ENCODE data around the gene CNIH2. TPM values are rescaled to one million over a fixed set of nuclear protein-coding genes. Genes with fewer than 3 reads are reported as not detected.
A peak's percentile ranks its signal among the peaks of the same experiment; 100 is the strongest.

Gene CNIH2
- total and polyA plus RNA-seq, 2 of the 13 experiments (the other 11 are each of a cell fraction or from before 2014, with no cell fraction given), result 0.60 to 0.69 TPM

DNA sequence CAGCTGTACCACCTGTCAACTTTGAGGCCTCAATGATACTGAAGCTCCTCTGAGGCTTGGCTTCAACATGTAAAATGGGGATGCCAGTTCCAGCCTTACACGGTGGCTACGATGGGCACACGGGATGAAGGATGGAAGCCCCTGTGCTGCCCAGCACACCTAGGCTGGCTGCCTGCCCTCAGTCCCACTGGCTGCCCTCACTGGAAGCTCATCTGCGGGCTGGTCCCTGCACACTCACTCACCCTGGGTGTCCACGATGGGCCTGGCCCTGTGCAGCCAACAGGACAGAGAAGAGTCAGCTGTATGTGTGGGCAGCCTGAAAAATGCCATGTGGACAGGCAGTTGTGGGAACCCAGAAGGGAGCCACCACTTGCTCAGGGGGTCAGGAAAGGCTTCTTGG is 8.7 kb downstream of the CNIH2 start:
- Histone ChIP-seq H2AFZ (ENCODE audit: low read length) (no peak overlapping the region), H3K4me3 (replicated peaks in 1 of 3; ENCODE audit: insufficient read depth in 1 of 3, low read depth in 2 of 3, low read length in 3 of 3) (0 out of 6 replicates have a peak overlapping the region, but pooled peaks of 1 of the 3 experiments have one; percentile 95), H3K27me3 (ENCODE audit: control insufficient read depth in 1 of 2, insufficient read depth in 2 of 2, low read length in 2 of 2) (peaks cover 0 to 6% of the 10 kb centered on the region in 2 experiments; a peak in 1 of 5 replicates), H3K4me2 (ENCODE audit: low read depth, low read length) (peak overlapping the region; percentile 94; the same call in 1 of the 2 replicates), H3K9ac (ENCODE audit: insufficient read depth, low read depth, low read length) (no peak overlapping the region), H4K20me1 (ENCODE audit: insufficient read depth, low read length) (peaks cover 4% of the 10 kb centered on the region), H3K79me2 (ENCODE audit: insufficient read depth, low read length) (peaks cover 29% of the 10 kb centered on the region), H3K4me1 (ENCODE audit: insufficient read depth, low read length) (peaks cover 57% of the 10 kb centered on the region), H3K9me3 (ENCODE audit: low read length) (no peaks in the 10 kb centered on the region), H3K36me3 (replicated peaks in 1 of 2; ENCODE audit: control insufficient read depth in 1 of 2, insufficient read depth in 2 of 2, low read length in 2 of 2) (peaks cover 5 to 23% of the 10 kb centered on the region in 2 experiments; a peak in 4 of 5 replicates), H3K27ac (ENCODE audit: extremely low read length, insufficient read depth, low read length) (no peak overlapping the region)
- WGBS (ENCODE audit: low lambda C conversion rate), result 100% methylated on average over 1 of the region's 5 CpGs
- POLR2A ChIA-PET, result interaction anchor here (5.7 kb wide), 1 partner anchor 25 kb away, joined by 121 read pairs; no protein-coding TSS in a partner anchor
- ATAC-seq (no peak), DNase-seq (ENCODE audit: low spot score) (no peak), FAIRE-seq (no peak)
- no TSS peak for BruUV-seq (replicated peaks)
- TF ChIP-seq AGO2 (optimal IDR thresholded peaks at IDR 0.05; ENCODE audit: low read depth, low read length) (peak; percentile 31), ZNF17 (CRISPR knock-in tag; IDR thresholded peaks at IDR 0.05) (no peak)
- intact Hi-C loops (cut with micrococcal nuclease; ENCODE audit: unreplicated experiment) (no loop called here), in situ Hi-C loops (cut with HindIII; ENCODE audit: extremely low pct_ligation_motif_present, low pct_unique_long_range_greater_than_20kb) (no loop called here)
- CTCF ChIA-PET (ENCODE audit: low intra/inter-chr PET ratio, low total read pairs), result no interaction called here

DNA sequence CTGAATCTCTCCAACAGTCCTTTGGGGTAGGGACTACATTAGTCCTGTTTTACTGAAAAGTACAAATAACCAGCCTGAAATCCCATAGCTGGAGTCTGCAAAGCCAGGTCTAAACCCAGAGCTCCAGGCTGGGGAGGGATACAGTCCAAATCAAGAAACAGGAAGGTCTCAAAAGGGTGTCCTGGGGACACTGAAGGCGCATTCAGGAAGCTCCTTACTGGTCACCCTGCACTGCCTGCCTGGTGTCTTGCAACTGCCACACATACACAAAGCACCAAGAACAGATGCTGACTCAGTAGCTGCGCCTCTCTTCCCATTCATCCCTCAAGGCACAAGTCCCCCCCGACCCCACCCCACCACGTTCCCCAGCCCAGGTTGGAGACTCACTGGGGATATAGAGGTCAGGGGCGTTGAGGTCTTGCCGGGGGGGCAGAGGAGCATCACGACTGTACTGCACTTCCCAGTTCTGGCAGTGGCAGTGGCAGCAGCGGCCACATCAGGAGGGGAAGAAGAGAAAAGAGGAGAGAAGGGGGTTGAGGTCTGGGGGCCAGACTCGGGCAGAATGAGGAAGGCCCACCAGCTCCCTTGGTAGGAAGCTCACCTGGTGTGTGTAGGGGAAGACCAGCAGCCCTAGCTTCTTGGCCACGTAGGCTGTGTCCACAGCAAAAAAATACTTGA is 9.4 kb downstream of the CNIH2 start:
- no peak for ATAC-seq
- FAIRE-seq, result no peak
- peak overlapping the region; percentile 94 for H3K4me2 ChIP-seq (ENCODE audit: low read depth, low read length)
- peak overlapping the region; percentile 79 to 95 (median 88) for H3K4me3 ChIP-seq (replicated peaks in 1 of 3; ENCODE audit: insufficient read depth in 1 of 3, low read depth in 2 of 3, low read length in 3 of 3)
- 83% methylated on average over 10 of the region's 10 CpGs for WGBS (ENCODE audit: low lambda C conversion rate)
- in situ Hi-C loops (cut with HindIII; ENCODE audit: extremely low pct_ligation_motif_present, low pct_unique_long_range_greater_than_20kb), result no loop called here
- TF ChIP-seq PAX8 (CRISPR knock-in tag; IDR thresholded peaks at IDR 0.05; ENCODE audit: borderline replicate concordance) (no peak), ZNF589 (CRISPR knock-in tag; conservative IDR thresholded peaks at IDR 0.05) (no peak), FOXM1 (CRISPR knock-in tag; IDR thresholded peaks at IDR 0.05) (no peak), REXO4 (CRISPR knock-in tag; IDR thresholded peaks at IDR 0.05; ENCODE audit: borderline replicate concordance) (no peak)
- peaks cover 0 to 10% of the 10 kb centered on the region in 2 experiments; a peak in 4 of 5 replicates for H3K27me3 ChIP-seq (ENCODE audit: control insufficient read depth in 1 of 2, insufficient read depth in 2 of 2, low read length in 2 of 2)
- peaks cover 61% of the 10 kb centered on the region for H3K4me1 ChIP-seq (ENCODE audit: insufficient read depth, low read length)
- H3K27ac ChIP-seq (ENCODE audit: extremely low read length, insufficient read depth, low read length), result peak overlapping the region; percentile 97
- peaks cover 29% of the 10 kb centered on the region for H3K79me2 ChIP-seq (ENCODE audit: insufficient read depth, low read length)
- H3K9me3 ChIP-seq (ENCODE audit: low read length), result no peaks in the 10 kb centered on the region
- H4K20me1 ChIP-seq (ENCODE audit: insufficient read depth, low read length), result no peaks in the 10 kb centered on the region
- H3K9ac ChIP-seq (ENCODE audit: insufficient read depth, low read depth, low read length), result peak overlapping the region; percentile 96; the same call in 1 of the 2 replicates
- no peak for DNase-seq (ENCODE audit: low spot score)
- intact Hi-C loops (cut with micrococcal nuclease; ENCODE audit: unreplicated experiment), result no loop called here
- ChIA-PET CTCF (ENCODE audit: low intra/inter-chr PET ratio, low total read pairs) (no interaction called here), POLR2A (interaction anchor here (2.1 to 5.7 kb wide), 5 partner anchors 7 to 193 kb away, joined by 9 to 121 read pairs (median 28); partner anchors contain the start of genes CD248, DPP3 and RAB1B)
- peaks cover 5 to 23% of the 10 kb centered on the region in 2 experiments; a peak in 4 of 5 replicates for H3K36me3 ChIP-seq (replicated peaks in 1 of 2; ENCODE audit: control insufficient read depth in 1 of 2, insufficient read depth in 2 of 2, low read length in 2 of 2)
- H2AFZ ChIP-seq (ENCODE audit: low read length), result no peak overlapping the region
- BruUV-seq (replicated peaks), result no TSS peak

All from HepG2 (cell line).